ENCODE results near the gene SORCS2. TPM values are rescaled to one million over a fixed set of nuclear protein-coding genes. Genes with fewer than 3 reads are reported as not detected.

The SORCS2 gene
- total RNA-seq, 4 donors from 2014 or later = 0.26 to 17.1 (median 2.9) TPM

DNA sequence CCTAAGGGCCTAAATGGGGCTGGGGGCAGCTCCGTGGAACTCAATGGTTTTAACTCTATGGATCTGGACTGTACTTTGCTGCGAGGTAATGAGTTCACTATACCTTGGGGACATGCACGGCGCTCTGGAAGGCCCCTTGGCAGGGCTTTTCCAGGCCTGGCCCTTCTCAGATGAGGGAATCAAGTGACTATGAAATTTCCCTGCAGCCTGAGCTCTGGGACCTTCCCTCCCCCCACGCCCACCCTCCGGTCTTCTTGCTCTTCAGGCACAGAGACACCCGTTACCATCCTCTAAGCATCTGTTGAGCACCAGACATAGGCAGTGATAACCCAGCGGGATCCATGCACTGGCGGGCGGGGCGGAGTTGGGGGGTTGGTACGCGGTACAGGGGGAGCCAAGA lies 133.2 kb downstream of the SORCS2 start:
- TF ChIP-seq, protein P1, sequence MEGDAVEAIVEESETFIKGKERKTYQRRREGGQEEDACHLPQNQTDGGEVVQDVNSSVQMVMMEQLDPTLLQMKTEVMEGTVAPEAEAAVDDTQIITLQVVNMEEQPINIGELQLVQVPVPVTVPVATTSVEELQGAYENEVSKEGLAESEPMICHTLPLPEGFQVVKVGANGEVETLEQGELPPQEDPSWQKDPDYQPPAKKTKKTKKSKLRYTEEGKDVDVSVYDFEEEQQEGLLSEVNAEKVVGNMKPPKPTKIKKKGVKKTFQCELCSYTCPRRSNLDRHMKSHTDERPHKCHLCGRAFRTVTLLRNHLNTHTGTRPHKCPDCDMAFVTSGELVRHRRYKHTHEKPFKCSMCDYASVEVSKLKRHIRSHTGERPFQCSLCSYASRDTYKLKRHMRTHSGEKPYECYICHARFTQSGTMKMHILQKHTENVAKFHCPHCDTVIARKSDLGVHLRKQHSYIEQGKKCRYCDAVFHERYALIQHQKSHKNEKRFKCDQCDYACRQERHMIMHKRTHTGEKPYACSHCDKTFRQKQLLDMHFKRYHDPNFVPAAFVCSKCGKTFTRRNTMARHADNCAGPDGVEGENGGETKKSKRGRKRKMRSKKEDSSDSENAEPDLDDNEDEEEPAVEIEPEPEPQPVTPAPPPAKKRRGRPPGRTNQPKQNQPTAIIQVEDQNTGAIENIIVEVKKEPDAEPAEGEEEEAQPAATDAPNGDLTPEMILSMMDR (IDR thresholded peaks at IDR 0.05) = no peak
- no peak for TF ChIP-seq POLR2A (IDR thresholded peaks at IDR 0.05)
- no peak overlapping the region for H3K4me3 ChIP-seq
- DNase-seq = no peak
- no peaks in the 10 kb centered on the region for H3K9me3 ChIP-seq
- H3K27me3 ChIP-seq = no peaks in the 10 kb centered on the region
- peaks cover 0 to 4% of the 10 kb centered on the region in 2 donors for H3K4me1 ChIP-seq
- H3K36me3 ChIP-seq = no peaks in the 10 kb centered on the region
- intact Hi-C loops (cut with DNase I; ENCODE audit: low total_unique reads) = loop anchor here (10.0 kb wide), 1 partner anchor 391 kb away; no protein-coding TSS in a partner anchor
- H3K27ac ChIP-seq = no peak overlapping the region

DNA sequence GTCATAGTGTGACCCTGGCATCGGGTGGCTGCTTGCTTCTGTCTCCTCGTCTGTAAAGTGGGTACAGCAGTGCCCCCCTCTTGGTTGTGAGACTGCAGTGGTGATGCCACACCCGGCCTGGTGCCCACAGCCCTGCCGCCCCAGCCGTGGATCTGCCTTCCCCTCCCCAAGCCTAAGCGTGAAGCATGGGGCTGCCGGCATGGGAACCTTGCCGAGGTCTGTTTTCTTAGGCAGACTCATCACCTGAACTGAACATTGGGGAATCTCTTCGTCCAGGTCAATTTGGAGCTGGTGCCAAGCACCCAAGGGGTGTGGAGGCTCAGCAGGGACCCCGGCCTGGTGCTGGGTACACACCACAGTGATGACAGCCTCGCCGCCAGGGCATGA lies 134.0 kb downstream of the SORCS2 start:
- TF ChIP-seq, protein P1 (IDR thresholded peaks at IDR 0.05) = no peak
- no peak for TF ChIP-seq POLR2A (IDR thresholded peaks at IDR 0.05)
- Histone ChIP-seq H3K9me3 (no peaks in the 10 kb centered on the region), H3K4me1 (peaks cover 0 to 4% of the 10 kb centered on the region in 2 donors), H3K27ac (no peak overlapping the region), H3K27me3 (no peaks in the 10 kb centered on the region), H3K4me3 (no peak overlapping the region), H3K36me3 (no peaks in the 10 kb centered on the region)
- DNase-seq = no peak
- intact Hi-C loops (cut with DNase I; ENCODE audit: low total_unique reads) = loop anchor here (10.0 kb wide), 1 partner anchor 391 kb away; no protein-coding TSS in a partner anchor

DNA sequence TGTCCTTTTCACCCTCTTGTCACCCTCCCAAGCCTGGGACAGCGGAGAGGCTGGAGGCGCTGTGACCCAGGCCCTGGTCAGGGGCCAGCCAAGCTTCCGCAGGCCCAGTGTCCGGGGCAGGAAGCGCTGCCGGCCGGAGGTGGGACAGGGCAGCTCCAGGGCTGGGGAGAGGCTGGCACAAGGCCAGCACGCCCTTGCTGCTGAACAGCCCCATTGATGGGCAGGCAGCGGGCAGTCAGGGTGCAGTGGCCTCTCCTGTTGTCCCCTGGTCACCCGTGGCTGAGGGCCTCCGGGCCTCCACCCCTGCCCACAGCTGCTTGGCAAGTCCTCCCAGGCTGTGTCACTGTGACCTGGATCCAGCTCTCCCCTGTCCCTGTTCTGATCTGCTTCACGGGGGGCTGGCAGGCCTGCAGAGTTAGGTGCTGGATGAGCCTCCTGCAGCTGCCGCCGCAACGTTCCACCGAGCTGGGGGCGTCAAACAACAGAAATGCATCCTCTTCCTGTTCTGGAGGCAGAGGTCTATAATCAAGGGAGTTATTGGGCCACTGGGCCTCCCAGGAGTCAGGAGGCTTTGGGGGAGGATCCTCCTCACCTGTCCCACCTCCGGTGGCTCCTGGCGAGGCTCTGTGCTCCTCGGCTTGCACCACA lies 134.5 kb downstream of the SORCS2 start:
- no peak for TF ChIP-seq POLR2A (IDR thresholded peaks at IDR 0.05)
- TF ChIP-seq, protein P1 (IDR thresholded peaks at IDR 0.05) = no peak
- Histone ChIP-seq H3K4me1 (peaks cover 0 to 4% of the 10 kb centered on the region in 2 donors), H3K9me3 (no peaks in the 10 kb centered on the region), H3K4me3 (no peak overlapping the region), H3K27me3 (no peaks in the 10 kb centered on the region), H3K27ac (no peak overlapping the region), H3K36me3 (no peaks in the 10 kb centered on the region)
- no peak for DNase-seq
- intact Hi-C loops (cut with DNase I; ENCODE audit: low total_unique reads) = loop anchor here (10.0 kb wide), 1 partner anchor 392 kb away; no protein-coding TSS in a partner anchor

DNA sequence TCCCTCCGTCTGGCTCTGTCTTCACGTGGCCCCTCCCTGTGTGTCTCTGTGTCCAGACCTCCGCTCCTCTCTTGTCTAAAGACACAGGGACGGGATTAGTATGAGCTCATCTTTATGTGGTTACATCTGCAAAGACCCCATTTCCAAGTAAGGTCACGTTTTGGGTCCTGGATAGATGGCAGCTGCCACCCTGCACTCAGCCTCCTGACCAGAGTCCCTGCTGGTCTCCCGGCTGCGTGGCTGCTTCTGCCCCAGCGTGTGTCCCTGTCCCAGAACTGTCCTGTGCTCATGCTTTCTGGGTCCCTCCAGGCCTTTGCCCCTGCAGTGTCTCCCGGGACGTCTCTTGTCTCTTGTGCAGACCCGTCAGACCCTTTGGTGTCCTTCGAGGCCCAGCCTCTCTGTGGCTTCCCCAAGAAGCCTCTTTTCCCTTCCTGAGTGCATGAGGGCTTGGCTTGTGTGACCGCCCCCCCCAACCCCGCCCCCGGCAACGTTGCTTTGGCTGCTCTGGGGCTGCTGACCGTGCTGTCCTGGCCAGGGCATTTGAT lies 135.1 kb downstream of the SORCS2 start:
- Histone ChIP-seq H3K4me1 (peaks cover 0 to 4% of the 10 kb centered on the region in 2 donors), H3K27ac (no peak overlapping the region)
- no peak for TF ChIP-seq POLR2A (IDR thresholded peaks at IDR 0.05)
- TF ChIP-seq, protein P1 (IDR thresholded peaks at IDR 0.05) = no peak

More for the DNA sequence above, 135.1 kb downstream of the SORCS2 start:
- Histone ChIP-seq H3K4me3 (no peak overlapping the region), H3K36me3 (no peaks in the 10 kb centered on the region), H3K9me3 (no peaks in the 10 kb centered on the region), H3K27me3 (no peaks in the 10 kb centered on the region)
- intact Hi-C loops (cut with DNase I; ENCODE audit: low total_unique reads) = loop anchor here (10.0 kb wide), 1 partner anchor 393 kb away; no protein-coding TSS in a partner anchor
- no peak for DNase-seq

All from uterus (tissue), 4 donors.